ENCODE results near the gene FAM90A26.

- no peak for TF ChIP-seq CTCF (IDR thresholded peaks at IDR 0.05 in 2 of 3, conservative IDR thresholded peaks at IDR 0.05 in 1 of 3; ENCODE audit: borderline replicate concordance in 1 of 3, insufficient read depth in 1 of 3, low read depth in 2 of 3, low read length in 2 of 3)
- no peak for TF ChIP-seq EZH2phosphoT487 (IDR thresholded peaks at IDR 0.05; ENCODE audit: borderline replicate concordance)
- no peak for TF ChIP-seq CEBPB (IDR thresholded peaks at IDR 0.05; ENCODE audit: low read depth)
- TF ChIP-seq POLR2AphosphoS5 (IDR thresholded peaks at IDR 0.05; ENCODE audit: low read depth, low read length) = no peak
- TF ChIP-seq POLR2A (IDR thresholded peaks at IDR 0.05; ENCODE audit: borderline replicate concordance, extremely low read depth, insufficient read depth, insufficient read length) = no peak
- TF ChIP-seq ATF3 (IDR thresholded peaks at IDR 0.05) = no peak
- no peak for TF ChIP-seq ZBTB33 (IDR thresholded peaks at IDR 0.05; ENCODE audit: extremely low read depth, insufficient replicate concordance, low read length)
- TF ChIP-seq EGR1 (IDR thresholded peaks at IDR 0.05; ENCODE audit: low read depth) = no peak
- no peak for TF ChIP-seq EZH2 (IDR thresholded peaks at IDR 0.05)
- no peak for TF ChIP-seq YY1 (IDR thresholded peaks at IDR 0.05; ENCODE audit: extremely low read depth, insufficient replicate concordance, low read depth, low read length)
- TF ChIP-seq JUND (IDR thresholded peaks at IDR 0.05) = no peak
- TF ChIP-seq SP1 (IDR thresholded peaks at IDR 0.05; ENCODE audit: low read depth) = no peak
- no peak for TF ChIP-seq RAD21 (IDR thresholded peaks at IDR 0.05; ENCODE audit: low read depth)
- TF ChIP-seq MAX (IDR thresholded peaks at IDR 0.05) = no peak
Measured at GRCh38 chr4:9146967-9147366, 23.2 kb upstream of the FAM90A26 start.

All from HCT116 (cell line).